ENCODE measurements around the gene PRTN3.

- TF ChIP-seq, protein P1, sequence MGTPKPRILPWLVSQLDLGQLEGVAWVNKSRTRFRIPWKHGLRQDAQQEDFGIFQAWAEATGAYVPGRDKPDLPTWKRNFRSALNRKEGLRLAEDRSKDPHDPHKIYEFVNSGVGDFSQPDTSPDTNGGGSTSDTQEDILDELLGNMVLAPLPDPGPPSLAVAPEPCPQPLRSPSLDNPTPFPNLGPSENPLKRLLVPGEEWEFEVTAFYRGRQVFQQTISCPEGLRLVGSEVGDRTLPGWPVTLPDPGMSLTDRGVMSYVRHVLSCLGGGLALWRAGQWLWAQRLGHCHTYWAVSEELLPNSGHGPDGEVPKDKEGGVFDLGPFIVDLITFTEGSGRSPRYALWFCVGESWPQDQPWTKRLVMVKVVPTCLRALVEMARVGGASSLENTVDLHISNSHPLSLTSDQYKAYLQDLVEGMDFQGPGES (IDR thresholded peaks at IDR 0.05; ENCODE audit: low read depth, low read length): no peak
- TF ChIP-seq RCOR1 (IDR thresholded peaks at IDR 0.05; ENCODE audit: low read length) (no peak), YY1 (IDR thresholded peaks at IDR 0.05; ENCODE audit: low read depth) (no peak), CTCF (IDR thresholded peaks at IDR 0.05) (no peak), POLR2AphosphoS5 (IDR thresholded peaks at IDR 0.05; ENCODE audit: low read depth, low read length) (no peak), ELF1 (IDR thresholded peaks at IDR 0.05) (no peak), RAD21 (IDR thresholded peaks at IDR 0.05; ENCODE audit: low read length) (no peak), TAF1 (IDR thresholded peaks at IDR 0.05; ENCODE audit: borderline replicate concordance, low read depth, low read length) (no peak), EZH2phosphoT487 (IDR thresholded peaks at IDR 0.05; ENCODE audit: borderline replicate concordance, low read depth) (no peak), MEF2A (IDR thresholded peaks at IDR 0.05; ENCODE audit: borderline replicate concordance, low read depth) (no peak), CHD2 (IDR thresholded peaks at IDR 0.05; ENCODE audit: low read length, partially characterized antibody) (no peak)
Measured at GRCh38 chr19:858284-858683, 17.5 kb downstream of the PRTN3 start.

All from SK-N-SH (cell line).